Fibroblast of upper back skin (primary cell): ENCODE measurements around the gene SH2D3A.
"Not testable (repeated sequence)": the region's sequence is repeated elsewhere in the genome, so short reads cannot be mapped to it uniquely, and the experiment has no call there.

ENCODE experiments used
- DNase-seq: peaks from one replicate; pipeline ENCODE4 v3.0.0-alpha.2; 2013

Gene SH2D3A

DNA sequence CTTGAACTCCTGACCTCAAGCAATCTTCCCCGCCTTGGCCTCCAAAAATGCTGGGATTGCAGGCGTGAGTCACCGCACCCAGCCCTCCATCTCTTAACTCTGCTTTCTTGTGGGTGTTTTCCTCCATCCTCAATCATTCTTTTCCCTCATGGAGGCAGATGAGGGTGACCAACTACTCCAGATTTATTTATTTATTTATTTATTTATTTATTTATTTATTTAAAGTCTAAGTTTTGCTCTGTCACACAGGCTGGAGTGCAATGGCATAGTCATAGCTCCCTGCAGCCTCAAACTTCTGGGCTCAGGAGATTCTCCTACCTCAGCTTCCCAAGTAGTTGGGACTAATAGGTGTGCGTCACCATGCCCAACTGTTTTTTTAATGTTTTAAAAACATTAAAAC lies 20.2 kb upstream of the SH2D3A start:
- DNase-seq: no peak

DNA sequence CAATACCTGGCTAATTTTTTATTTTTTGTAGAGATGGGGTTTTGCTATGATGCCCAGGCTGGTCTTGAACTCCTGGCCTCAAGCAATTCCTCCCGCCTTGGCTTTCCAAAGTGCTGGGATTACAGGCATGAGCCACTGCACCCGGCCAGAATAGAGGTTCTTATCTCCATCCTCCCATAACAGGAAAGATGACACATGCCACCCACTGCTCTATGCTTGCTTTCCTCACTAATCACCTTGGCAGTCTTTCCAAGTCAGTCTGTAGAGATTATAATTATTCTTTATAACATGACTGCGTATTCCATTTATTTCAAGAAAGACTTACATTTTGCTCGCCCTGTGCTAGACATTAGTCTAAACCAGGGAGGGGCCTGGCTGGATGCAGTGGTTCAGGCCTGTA lies 12.0 kb upstream of the SH2D3A start:
- DNase-seq: no peak

DNA sequence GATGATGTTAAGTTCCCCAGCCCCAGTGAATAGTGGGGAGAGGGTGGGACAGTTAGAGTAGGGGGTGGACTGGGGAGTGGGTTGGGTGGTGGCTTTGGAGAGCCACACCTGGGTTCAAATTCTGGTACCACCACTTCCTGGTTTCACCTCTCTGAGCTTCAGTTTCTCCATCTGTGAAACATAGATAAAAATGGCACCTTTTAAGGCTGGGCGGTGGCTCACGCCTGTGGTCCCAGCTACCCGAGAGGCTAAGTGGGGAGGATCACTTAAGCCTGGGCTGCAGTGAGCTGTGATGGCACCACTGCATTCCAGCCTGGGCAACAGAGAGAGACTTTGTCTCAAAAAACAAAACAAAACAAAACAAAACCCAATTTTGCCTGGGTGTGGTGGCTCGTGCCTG lies 11.2 kb upstream of the SH2D3A start:
- no peak for DNase-seq

DNA sequence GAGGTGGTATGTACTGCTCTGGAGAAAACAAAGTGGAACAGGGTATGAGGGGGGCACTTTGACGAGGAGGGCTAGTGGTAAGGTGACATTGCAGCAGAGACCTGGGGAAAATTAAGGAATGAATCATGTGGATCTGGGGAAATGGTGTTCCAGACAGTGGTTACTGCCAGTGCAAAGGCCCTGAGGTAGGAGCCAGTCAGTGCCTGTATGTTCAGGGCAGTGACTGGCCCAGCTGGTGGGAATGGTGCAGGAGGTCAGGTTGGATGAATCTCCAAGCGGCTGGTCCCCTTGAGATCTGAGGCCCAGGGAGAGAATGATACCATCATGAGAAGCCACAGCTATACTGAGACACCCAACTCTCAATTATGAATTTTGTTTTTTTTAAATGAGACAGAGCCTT lies 10.2 kb upstream of the SH2D3A start:
- no peak for DNase-seq

DNA sequence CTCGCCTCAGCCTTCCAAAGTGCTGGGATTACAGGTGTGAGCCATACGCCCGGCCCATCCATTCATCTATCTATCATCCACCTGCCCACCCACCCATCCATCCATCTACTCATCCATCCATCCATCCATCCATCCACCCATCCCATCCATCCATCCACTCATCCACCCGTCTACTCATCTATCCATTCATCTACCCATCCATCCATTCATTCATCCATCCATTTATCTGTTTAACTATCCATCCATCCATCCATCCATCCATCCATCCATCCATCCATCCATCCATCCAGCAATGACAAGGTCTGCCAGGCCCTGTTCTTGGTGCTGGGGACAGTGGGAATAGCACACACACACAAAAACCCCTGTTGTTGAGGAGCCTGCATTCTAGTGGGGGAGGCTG lies 9.8 kb upstream of the SH2D3A start:
- no peak for DNase-seq

DNA sequence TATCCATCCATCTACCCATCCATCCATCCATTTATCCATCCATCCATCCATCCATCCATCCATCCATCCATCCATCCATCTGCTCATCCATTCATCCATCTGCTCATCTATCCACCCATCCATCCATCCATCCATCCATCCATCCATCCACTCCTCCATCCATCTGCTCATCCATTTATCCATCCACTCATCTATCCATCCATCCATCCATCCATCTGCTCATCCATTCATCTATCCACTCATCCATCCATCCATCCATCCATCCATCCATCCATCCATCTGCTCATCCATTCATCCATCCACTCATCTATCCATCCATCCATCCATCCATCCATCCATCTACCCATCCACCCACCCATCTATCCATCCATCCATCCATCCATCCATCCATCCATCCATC lies 8.8 kb upstream of the SH2D3A start:
- DNase-seq: not testable (repeated sequence)

DNA sequence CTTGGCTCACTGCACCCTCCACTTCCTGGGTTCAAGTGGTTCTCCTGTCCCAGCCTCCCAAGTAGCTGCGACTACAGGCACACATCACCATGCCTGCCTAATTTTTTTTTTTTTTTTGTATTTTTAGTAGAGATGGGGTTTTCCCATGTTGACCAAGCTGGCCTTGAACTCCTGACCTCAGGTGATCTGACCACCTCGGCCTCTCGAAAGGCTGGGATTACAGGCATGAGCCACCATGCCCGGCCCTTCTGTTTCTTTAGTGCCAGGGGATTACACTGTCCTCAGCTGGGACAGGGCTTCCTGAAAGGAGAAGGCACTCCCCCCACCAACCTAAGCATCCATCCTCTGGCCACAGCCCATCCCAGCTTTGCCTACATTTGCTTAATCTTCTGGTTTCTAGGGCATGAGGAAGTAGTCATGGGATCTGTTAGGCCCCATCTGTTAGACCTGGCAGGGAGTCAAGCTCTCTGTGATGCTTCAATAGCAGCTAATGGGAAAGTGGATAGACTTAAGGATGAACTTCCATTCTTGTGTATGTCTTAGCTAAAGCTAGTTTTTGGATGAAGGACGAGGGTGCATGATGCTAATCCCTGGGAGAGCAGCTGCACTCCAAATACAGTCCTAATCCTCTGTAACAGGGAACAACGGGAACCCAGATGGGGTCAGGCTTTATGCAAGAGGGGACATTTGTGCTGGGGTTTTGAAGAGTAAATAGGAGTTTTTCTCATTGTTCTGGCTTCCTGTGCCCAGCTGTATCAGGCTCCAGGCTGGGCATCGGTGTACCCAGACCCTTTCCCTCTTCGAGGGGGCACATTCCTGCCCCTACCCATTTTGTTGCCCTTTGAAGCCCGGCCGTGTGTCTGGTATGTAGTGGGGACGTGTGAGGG lies 7.8 kb upstream of the SH2D3A start:
- no peak for DNase-seq

DNA sequence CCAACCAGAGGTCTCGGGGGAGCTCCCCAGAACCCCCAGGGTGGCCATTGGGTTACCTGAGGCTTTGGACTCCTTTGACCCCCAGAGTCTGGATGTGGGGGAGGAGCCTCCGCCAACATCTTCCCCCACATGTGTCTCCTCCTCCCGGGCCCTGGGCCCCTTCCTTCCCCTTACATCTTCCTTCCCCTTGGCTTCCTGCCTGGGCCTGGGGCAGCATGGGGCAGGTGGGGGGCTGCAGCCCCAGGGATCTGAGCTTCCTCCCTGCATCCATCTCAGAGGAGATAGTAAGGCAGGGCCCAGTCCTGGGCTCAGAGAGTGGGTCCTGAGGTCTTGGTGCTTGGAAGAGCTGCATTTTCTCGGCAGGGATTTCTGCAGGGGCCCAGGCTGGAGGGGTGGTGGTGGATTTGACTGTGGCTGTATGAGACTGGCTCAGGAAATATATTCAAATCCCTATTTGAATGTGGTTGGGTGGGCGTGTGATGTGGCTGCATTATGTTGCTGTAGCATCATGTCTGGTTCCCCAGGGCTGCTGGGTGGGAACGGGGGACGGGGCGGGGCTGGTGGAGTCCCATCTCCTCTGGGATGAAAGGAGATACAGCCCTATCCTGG lies 6.2 kb upstream of the SH2D3A start:
- no peak for DNase-seq

DNA sequence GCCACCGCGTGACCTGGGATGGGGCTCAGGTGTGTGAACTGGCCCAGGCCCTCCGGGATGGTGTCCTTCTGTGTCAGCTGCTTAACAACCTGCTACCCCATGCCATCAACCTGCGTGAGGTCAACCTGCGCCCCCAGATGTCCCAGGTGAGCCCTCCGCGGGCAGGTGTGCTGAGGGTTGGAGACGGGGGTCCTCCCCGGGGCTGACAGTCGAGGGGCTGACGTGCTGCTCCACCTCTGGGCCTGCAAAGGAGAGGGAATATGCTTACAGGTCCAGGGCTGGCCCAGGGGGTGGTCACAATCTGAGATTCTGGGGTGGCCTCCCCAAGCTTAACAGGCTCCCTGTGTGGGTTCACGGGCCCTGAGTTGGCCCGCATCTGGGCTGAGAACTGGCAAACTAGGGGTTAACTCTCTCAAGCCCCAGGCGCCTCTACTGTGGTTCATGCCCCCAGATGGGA lies 5.7 kb upstream of the SH2D3A start:
- no peak for DNase-seq

DNA sequence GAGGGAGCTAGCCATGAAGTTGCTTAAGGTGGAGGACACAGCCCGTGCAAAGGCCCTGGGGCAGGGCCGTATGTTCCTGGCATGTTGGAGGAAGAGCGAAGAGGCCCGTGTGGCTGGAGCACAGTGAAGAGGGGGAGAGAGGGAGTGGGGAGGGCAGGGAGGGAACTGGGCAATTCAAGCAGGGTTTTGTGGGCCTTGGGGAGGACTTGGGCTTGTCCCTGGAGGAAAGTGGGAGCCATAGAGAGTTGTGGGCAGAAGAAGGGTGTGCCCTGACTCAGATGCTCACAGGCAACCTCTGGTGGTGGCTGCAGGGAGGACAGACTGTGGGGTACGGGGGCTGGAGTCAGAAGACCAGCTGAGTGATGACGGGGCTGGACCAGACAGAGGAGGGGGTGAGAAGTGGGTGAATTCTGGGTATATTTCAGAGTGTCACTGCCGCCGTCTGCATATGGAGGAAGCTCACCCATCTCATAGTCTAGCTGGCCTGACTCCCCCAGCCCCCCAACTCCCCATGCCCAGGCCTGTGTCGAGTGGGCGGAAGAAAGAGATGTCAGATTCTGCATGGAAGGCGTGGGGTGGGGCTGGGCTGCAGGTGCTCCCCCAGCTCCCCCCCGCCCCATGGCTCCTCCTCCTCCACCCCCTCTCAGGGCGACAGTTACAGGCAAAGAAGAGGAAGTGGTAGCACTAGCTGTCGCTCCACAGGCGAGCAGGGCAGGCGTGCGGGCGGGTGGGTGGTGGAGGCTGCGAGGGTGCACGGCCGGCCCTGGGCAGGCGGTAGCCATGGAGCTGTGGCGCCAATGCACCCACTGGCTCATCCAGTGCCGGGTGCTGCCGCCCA lies 5.0 kb upstream of the SH2D3A start, which contains the start of gene VAV1:
Gene VAV1, plus strand, starts transcription at position 681 of the 838 bp plus-strand sequence. Its CDS starts 100 bp downstream, at position 781.
- no peak for DNase-seq

DNA sequence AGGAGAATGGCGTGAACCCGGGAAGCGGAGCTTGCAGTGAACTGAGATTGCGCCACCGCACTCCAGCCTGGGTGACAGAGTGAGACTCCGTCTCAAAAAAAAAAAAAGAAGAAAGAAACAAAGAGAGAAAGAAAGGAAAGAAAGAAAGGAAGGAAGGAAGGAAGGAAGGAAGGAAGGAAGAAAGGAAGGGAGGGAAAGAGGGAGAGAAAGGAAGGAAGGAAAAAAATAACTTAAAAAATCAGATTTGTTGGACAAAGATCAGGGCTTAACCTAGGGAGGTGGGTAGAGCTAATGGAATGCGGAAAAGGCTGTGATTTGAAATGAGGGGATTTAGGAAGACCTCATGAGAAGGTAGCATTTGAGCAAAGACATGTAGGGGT lies 4.4 kb upstream of the SH2D3A start:
- DNase-seq: not testable (repeated sequence)

DNA sequence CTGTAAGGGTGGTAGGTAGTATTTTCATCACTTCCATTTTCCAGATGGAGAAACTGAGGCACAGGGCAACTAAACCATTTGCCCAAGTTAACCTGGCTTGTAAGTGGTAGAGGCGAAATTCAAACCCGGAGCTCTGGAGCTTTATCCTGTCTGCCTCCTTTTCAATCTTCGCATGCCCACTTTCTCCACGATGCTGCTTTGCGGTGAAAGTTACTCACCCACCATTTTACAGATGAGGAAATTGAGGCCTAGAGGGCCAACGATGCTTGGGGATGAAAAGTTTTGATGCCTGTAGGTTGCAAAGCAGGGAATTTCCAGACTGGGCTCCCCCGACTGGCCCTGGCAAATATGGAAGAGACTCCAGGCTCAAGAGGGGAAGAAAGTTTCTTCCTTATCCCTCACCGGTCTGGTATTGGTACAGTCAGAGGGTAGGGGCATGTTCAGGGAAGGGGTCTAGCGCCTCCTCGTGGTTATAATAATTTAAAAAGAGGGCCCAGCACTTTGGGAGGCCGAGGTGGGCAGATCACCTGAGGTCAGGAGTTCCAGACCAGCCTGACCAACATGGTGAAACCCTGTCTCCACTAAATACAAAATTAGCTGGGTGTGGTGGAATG lies 1.9 kb upstream of the SH2D3A start:
- DNase-seq: no peak

DNA sequence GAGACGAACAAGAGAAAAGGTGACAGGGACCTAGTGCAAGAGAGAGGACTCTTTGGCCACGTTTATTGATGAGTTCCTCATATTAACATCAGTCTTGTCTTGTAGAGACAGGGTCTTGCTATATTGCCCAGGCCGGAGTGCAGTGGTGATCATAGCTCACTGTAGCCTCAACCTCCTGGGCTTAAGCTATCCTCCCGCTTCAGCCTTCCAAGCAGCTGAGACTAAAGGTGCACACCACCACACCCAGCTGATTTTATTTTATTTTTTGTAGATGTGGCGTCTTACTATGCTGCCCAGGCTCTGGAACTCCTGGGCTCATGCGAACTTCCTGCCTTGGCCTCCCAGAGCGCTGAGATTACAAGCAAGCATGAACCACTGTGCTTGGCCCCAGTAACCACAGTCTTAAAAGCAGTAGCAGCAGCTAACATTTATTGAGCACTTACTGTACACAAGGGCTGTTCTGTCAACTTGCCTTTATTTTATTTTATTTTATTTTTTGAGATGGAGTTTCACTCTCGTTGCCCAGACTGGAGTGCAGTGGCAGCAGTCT lies 1.1 kb upstream of the SH2D3A start:
- DNase-seq: no peak

DNA sequence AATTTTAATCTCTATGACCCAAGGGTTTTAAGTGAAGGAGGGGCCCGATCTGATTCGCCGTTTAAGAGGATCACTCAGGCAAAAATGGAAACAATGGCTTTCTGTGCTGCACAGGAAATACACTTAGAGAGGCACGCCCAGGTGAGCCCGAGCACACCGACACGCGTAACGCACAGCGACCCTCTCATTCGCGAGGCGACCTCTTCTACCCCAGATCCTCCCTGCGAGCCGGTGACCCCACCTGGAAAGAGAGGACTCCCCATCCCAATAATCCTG lies 216 bp downstream of the SH2D3A start:
- no peak for DNase-seq

DNA sequence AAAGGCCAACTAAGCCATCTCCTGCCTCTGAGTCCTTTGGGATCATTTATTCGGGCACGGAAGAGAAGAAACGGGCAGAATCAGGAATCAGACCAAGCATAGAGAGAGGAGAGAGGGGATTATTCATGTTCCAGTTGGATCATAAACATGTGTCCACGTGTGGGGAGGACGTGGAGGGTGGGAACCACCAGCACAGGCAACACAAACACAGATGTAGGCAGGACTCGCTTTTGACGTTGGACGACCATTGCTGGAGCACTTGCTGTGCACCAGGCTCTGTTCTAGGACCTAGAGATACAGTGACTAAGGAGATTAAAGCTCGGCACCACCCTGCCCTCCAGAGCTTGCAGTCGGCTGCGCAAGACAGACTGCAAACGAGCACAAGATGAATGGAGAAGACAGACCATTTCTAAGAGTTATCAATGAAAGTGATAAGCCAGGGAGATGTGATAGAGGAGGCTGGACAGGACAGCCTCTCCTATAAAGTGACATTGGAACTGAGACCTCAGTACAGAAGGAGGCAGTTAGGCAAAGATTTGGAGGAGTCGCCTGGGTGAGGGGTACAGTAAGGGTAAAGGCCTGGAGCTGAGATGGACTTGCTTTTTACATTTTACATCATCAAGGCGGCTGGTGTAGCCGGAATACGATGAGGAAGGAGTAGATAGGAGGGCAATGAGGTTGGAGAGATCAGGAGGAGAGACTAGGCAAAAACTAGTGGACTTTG lies 716 bp downstream of the SH2D3A start:
- DNase-seq: no peak

DNA sequence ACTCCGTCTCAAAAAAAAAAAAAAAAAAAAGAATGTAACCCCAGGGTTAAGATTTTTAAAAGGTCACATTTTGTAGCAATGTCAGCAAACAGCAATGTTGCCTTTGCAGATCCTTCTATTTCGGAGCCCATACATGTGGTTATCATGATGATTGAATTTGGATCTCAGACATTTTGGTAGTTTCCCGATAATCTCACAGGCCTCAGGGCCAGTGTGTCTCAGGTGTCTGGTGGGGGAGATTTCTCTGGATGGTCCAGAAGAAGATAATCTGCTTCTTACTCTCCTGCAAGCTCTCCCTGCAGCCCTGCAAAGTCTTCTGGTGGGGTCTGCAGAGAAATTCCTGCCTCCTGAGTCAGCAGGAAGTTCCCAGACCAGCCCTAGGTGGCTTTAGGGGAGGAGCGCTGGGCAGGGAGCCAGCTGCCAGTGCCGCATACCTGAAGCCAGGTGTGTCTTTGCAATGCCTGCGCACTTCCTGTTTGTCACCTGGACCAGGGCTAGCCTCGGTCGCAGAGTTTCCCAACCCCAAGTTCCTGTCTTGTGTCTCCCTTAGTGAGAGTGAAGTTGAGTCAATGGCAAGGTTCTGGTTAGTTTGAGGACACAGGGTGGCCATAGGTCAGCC lies 1.4 kb downstream of the SH2D3A start:
- DNase-seq: peak; percentile 14

DNA sequence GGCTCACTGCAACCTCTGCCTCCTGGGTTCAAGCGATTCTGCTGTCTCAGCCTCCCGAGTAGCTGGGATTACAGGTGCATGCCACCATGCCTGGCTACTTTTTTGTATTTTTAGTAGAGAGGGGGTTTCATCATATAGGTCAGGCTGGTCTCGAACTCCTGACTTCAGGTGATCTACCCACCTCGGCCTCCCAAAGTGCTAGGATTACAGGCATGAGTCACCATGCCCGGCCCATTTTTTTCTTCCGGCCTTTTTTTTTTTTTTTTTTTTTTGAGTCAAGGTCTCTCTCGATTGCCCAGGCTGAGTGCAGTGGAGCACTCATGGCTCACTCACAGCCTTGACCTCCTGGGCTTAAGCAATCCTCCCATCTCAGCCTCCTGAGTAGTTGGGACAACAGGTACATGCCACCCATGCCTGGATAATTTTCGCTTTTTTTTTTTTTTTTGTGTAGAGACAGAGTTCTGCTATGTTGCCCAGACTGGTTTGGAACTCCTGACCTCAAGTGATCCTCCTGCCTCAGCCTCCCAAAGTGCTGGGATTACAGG lies 4.9 kb downstream of the SH2D3A start:
- not testable (repeated sequence) for DNase-seq

DNA sequence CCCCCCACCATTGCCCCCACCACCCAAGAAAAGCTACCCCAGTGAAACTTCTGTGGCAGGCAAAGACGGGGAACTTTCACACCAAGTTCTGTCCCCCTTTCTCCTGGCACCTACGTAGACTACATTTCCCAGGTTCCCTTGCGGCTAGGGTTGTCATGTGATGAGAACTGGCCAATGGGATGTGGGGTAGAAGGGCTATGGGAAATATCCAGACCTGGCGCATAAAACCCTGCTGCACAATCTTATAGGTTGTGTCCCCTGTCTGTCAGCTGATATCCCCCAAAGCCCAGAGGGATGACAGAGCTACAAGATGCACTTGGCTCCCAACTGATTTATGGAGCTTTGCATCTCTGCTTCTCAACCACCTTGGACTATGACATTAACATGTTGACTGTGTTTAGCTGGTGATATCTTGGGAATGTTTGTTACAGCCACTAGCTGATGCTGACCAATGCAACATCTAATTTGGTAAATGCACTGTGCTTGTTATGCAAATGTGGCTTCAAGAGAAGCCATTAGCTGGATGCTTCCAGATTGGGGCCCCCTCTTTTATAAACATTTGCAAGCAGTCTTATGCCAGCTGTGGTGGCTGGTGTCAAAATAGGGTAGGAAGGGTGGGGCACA lies 6.1 kb downstream of the SH2D3A start:
- no peak for DNase-seq

DNA sequence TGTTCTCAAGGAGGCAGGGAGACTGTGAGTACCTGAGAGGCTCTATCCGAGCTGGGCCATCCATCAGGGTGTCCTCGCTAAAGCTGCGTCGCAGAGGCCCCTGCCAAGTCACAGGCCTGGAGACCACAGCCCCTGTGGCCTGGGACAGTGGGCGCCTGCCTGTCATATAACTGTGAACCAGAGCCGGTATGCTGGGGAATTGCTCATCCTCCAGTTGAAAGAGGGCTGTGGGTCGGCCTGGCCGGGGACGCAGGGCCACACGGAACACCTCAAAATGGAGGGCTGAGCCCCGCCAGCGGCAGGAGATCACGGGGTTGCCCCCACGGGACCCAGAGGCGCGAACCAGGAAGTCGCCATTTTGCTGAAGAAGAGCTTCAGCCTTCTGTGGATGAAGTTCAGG lies 6.6 kb downstream of the SH2D3A start:
- no peak for DNase-seq

DNA sequence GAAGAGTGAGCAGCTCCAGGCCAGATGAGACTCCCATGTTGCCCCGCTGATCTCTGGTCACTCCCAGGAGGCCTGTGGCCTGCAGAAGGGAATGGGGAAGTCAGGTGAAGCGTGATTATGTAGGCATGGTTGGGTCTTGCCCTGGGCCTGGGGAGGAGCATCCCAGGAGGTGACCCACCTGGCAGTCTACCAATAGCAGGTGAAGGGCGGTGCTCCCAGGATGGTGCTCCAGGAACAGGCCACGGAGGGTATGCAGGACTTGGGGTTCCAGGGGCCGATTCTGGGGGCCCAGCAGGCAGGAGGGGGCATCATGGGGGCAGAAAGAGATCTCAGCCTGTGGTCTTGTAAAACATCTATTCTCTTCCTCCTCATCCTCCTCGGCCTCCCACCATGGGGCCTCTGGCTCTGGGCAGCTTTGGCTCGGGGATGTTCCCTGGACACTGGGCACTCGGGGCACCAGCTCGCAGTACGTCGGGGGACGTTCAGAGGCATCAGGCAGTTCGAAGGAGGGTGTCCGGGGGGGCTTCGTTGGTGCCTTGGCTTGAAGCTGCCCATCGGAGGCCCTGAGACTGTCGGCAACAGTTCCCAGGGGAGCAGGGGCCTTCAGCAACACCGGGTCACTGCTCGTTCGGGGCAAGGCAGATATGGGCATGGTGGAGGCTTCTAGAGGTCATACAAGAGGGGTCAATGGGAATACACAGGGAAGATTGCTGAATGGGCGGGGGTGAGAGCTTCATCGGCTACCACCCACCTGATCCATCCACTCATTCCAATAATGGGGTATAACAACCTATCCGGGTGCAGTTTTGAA lies 12.4 kb downstream of the SH2D3A start:
- no peak for DNase-seq
